HG03025 (cell line): ENCODE measurements around the gene SLC16A8.
"Not testable (repeated sequence)": the region's sequence is repeated elsewhere in the genome, so short reads cannot be mapped to it uniquely, and the experiment has no call there.

ENCODE experiments used
- ATAC-seq: cut with Tn5 transposase; IDR thresholded peaks from one replicate; pipeline ENCODE4 v1.9.1; 2021; ENCODE audit warnings: mild to moderate bottlenecking, moderate library complexity; ENCODE audit not compliant: unreplicated experiment, low FRiP score

Gene SLC16A8

DNA sequence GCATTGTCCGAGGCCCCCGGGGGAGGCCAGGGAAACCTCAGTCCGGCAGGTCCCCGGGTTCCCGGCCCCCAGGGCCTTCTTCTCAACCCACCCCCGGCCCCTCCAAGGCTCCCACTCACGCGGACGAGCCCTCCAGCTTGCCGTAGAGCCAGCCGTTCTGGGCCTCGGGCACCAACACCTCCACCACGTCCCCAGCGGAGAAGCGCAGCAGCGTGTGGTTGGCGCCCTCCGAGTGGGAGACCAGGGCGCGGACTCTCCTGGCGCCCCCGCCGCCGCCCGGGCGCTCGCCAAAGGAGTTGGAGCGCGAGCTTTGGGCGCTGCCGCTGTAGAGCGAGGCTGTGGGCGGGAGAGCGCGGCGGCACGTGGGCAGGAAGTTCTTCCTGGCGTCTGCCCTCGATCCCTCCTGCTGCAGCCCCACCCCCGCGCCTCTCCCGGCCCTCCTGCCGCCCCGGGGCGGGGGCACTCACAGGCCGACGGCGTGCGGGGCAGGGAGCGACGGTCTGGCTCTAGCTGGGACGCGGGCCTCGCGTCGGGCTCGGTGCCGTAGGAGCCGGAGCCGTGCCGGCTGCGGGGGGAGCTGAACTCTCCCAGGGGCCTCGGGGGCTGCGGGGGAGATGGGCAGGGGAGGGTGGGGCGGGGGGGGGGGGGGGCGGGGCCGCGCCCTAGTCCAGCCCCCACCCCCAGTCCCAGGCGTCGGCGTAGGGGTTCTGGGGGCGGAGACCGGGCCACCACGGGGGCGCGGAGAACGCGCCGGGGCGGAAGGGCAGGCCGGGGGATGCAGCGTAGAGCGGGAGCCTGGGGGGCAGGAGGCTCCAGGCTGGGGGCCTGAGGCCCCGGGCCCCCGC is 4.9 kb upstream of the SLC16A8 start:
- ATAC-seq, result no peak

DNA sequence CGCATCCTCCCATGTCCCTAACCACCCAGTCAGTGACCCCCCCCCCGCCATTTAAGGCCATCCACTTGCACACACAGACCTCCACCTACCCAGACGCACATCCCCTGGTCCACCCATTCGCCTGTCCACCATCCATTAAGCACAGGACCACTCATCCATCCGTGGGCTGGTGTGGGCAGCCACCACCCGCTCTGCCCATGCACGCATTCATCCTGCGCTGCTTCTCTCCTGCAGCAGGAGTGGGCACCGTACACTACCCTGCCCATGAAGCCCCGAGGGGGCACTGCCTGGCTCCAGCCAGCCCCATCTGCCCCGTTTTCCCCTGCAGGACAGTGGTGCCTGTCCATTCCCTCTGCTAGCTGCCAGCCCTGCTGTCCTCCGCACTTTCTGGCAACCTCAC is 3.9 kb upstream of the SLC16A8 start:
- no peak for ATAC-seq

DNA sequence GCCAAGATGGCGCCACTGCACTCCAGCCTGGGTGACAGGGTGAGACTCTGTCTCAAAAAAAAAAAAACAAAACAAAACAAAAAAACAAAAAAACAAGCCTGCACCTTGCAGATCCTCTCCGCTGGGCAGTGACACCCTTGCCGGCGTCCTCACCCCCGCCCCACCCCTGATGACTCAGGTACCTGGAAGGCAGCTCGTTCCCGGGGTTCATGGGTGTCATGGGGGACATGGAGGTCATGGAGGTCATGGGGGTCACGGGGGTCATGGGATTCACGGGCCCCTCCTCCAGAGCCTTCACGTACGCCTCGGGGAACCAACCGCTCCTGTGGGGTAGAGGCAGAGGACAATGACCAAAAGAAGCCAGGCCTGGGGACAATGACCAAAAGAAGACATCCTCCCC is 3.0 kb upstream of the SLC16A8 start:
- ATAC-seq, result no peak

DNA sequence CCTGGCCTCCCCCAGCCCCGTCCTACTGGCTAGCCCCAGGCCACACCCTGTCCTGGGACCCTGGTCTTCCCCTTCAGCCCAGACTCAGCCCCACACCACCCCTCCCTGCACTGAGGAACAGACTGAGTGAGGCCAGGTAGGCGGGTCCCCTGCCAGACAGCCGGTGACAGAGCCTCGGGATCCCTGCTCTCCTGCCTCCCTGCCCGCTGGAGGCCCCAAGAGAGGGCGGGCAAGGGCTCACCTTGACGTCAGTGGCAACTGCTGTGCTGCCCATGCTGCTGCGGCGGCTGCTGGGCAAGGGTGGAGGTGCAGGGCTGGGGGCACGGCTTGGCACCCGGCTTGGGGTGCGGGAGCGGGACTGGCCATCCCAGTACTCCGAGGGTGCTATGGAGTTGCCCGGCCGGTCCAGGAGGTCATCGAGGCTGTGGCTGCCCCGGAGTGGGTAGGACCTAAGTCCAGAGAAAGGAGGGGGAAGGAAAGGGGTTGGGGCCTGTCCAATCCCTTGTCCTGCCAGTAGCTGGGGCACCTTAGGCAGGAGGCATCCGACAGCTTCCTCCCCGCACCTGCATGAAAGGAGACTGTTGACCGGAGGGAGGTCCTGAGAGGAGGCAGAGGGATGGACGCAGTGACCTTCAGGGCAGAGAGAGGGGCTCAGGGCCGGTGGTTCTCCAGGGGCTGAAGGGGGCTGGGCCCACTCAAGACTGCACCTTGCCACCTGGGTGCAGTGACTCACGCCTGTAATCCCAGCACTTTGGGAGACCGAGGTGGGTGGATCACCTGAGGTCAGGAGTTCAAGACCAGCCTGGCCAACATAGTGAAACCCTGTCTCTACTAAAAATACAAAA is 2.2 kb upstream of the SLC16A8 start:
- ATAC-seq, result no peak

DNA sequence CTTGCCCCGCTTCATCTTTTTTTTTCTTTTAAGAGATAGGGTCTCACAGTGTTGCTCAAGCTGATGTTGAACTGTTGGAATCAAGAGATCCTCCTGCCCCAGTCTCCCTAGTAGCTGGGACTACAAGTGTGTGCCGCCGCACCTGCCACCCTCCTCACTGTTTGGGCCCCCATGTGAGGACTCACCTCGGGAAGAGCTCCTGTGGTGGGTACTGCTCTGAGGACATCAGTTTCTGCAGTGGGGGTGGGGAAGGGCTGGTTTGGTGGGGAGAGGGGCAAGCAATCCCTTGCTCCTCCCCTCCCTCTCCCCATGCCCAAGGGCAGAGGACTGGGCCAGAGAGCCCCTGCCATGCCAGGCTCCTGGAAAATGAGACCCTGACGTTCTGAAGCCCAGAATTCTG is 1.5 kb upstream of the SLC16A8 start:
- ATAC-seq, result no peak

DNA sequence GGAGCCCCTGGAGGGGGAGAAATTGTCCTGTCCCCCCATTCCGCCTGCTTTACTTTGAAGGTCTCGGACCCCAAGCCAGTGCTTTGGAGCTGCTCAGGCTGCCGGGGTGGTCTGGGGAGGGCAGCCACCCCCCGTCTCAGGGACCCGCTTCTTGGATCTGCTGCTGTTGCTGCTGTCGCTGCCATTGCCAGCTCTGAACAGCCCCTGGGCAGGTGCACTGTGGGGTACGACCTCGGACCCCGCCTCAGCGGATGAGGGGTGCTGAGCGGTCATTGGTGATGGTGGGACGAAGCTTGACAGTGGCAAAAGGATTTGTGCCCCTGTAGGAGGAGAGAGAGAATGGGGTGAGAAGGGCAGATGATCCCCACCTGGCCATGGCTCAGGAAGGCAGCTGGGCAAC is 1.1 kb upstream of the SLC16A8 start:
- no peak for ATAC-seq

DNA sequence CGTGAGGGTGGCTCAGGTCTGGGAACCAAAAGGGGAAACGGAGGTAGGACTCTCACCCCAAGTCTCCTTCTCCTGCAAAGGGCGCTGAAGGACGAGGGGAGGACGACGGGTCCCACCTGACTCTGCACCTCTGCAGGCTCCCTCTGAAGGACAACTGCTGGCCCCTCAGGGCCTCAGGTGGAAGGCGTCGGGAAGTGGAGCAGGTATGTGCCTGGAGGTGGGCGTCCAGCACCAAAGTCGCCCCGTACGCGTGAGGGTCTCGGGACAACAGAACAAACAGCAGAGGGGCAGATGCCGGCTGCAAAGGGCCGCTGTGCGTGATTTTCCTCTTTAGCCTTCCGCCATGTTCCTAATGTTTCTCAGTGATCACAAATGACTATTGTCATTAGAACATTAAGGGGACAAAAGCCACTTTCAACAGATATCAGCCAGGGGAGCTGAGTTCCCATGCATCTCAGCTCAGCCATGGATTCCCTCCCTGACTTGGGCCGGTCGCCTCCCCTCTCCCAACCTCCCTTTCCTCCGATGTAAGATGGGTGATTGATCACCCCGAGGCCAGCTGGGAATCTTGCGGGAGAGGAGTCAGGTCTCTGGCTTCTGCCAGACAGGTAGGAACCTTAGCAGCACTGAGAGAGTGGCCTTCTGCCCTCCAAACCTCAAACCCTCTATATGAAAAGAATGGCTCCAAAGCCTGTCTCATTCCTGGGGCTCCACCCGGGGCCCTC is 836 bp downstream of the SLC16A8 start:
- ATAC-seq, result no peak

DNA sequence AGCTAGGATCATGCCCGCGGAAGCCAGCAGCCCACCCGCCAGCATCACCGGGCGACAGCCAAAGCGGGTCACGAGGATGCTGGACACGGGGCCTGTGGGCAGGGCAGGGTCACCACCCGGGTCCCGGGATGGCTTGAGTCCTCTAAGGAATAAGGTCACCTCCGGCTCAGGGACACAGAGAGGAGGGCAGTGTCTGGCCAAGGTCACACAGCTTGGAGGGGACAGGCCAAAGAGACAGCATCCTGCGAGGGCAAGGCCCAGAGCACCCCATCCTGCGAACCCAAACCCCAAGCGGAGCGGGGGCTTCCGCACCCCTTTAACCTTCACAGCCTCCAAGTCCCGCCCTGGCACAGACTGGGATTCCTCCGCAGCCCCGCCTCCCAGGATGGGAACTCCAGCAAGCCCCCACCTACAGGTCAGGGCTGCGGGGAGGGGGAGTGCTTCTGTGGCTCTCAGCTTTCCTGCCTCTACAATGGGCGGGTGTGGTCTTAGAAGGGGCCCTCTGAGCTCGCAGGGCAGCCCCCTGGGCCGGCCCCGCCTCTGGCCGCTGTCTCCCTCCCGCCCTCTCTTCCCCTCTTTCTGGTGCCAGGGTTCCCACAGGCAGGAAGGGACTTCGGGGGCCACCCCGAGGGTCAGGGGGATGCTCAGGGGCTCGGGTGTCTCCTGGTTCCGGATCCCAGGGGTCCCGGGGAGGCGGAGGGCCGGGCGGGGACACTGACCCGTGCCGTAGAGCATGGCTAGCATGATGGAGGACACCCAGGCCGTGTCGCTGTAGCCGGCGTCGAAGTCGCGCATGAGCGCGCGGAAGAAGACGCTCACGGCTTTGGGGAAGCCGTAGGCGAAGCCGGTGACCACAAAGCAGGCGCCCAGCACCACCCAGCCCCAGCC is 1.8 kb downstream of the SLC16A8 start:
- no peak for ATAC-seq

DNA sequence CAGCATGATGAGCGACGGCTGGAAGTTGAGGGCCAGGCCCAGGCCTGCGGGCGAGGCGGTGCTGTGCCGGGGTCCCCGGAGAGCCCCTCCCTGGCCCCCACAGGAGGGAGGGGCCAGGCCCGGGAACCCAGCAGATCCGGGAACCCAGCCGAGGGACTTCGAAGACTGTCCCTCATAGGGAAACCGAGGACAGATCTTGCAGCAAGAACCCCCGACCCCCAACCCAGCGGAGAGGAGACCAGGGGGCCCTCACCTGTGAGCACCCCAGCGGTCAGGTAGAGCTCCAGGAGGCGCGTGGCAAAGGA is 2.4 kb downstream of the SLC16A8 start:
- no peak for ATAC-seq

DNA sequence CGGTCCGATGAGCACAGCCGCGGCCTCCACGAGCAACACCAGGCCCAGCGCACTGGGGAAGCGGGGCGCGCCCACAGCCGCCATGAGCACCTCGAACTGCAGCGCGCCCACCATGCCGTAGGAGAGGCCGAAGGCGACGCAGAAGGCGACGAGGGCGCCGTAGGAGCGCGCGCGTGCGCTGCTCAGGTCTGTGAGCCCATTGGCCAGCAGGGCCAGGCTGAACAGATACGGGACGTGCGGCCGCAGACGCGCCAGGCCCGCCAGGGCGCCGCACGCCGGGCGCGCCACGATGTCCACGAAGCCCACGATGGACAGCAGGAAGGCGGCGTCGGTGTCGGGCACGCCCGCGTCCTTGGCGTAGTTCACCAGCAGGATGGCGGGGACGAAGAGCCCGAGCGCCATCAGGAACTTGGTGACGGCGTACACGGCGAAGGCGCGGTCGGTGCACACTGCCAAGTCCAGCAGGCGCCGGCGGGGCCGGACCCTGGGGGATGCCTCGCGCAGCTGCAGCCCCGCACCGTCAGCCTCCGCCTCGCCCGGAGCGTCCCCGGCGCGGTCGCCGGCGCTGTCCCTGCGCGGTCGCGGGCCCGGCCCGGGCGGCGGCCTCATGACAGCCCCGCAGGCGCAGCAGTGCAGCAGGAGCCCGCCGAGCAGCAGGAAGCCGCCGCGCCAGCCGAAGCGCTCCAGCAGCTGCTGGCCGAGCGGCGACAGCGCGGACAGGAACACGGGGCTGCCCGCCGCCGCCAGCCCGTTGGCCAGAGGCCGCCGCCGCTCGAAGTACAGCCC is 2.9 kb downstream of the SLC16A8 start:
- no peak for ATAC-seq

DNA sequence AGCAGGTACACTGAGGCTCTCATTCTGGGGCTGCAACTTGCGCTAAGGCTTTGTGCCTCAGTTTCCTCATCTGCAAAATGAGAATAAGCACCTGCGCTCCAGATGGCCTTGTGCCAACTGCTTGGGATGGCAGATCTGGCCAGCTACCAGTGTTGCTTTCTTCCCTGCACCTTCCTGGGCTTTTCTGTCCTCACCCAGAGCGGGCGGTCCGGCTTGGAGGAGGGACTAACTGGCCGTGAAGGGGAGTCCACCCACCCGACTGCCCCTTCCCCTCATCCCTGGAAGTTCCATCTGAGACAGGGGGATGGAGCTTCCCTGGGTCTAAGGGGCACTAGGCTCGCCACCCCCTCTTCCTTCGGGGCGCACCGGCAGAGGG is 3.5 kb downstream of the SLC16A8 start:
- no peak for ATAC-seq

DNA sequence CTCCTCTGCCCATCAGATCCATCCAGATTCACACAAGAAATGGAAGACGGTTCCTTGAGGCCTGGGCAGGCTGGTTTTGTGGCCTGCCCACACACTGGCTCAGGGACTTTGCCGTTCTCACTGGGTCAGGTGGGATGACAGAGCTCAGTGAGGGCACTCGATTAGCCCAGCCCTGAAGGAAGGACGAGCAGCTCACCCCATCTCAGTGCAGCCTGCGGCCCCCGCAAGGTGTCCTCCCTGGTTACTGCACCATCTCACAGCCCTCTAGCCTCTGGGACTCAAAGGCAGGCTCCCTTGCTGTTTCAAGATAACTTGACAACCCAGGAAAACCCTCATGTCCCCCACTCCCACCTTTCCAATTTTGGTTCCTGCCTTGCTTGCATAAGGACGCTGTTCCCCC is 4.2 kb downstream of the SLC16A8 start:
- ATAC-seq, result no peak

DNA sequence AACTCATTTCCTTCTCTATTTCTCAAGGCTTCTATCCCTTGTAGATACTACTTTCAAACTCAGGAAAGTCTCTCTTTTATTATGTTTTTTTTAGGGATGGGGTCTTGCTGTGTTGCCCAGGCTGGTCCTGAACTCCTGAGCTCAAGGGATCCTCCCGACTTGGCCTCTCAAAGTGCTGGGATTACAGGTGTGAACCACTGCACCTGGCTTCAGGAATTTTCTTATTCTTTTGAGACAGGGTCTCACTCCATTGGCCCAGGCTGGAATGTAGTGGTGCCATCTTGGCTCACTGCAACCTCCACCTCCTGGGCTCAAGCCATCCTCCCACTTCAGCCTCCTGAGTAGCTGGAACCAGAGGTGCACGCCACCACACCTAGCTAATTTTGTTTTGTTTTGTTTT is 4.8 kb downstream of the SLC16A8 start:
- not testable (repeated sequence) for ATAC-seq

DNA sequence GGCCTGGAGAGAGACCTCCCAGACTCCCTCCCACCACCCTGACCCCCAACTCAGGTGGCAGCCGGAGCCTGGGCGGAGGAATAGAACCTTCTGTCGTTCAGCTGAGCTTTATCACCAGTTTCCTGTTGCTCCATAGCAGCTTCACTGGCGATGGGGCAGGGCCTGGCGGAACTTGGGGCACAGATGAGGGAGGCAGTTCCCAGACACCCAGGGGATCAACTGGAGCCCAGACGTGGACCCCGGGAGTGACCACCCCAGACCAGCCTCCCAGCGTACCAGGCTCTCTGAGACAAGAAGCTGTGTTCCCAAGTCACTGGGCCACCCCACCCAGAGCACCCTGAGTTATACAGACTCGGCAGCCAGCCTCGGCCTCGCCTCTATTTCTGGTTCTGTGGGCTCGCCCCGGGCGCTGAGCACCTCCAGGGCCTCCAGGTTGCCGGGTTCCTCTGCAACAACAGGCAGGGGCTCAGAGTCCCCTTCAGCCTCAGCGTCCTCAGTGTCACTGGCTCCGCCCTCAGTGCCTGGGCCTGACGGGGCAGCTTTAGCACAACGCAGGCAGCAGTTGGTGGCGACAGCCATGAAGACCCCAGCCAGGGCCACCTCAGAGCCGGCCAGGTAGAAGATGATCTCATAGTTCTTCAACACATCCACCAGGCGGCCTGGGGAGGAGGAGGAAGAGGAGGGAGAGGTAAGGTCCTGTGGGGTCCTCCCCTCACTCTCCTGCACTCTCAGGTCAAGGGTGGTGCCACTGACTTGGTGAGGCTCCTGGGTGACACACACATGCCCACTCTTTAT is 5.7 kb downstream of the SLC16A8 start:
- no peak for ATAC-seq

DNA sequence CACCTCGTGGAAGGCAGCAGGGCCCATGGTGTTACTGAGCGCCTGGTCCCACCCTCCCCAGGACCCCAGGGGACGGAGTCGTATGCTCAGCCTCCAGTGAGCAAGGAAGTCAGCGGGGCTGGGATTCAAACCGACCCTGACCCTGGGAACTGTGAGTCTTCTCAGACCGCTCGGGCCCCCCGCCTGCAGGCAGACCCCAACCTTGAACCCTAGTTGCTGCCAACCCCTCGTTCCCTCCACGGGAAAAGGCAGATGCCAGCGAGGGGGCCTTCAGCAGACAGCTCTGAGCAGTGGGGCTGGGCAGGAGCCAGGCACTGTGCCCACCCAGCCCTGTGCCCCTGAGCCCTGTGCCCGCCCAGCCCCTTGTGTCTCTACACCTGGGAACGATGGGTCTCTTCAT is 6.4 kb downstream of the SLC16A8 start:
- no peak for ATAC-seq

DNA sequence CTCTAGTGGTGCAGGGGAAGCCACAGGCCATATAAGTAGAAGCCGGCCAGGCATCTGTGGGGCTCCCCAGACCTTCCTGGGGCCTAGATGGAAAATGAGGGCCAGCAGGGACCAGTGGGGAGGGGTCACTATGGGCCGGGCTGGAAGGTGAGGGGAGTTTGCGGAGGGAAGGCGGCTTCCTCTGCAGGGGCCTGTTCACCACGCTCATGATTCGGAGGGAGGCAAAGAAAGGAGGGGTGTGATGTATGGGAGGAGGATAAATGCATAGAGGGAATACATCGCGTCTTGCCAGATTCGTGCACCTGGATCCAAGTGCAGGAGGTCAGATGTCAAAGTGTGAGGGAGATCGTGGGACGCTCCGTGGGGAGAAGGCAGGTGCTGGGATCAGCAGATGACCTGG is 6.9 kb downstream of the SLC16A8 start:
- no peak for ATAC-seq

DNA sequence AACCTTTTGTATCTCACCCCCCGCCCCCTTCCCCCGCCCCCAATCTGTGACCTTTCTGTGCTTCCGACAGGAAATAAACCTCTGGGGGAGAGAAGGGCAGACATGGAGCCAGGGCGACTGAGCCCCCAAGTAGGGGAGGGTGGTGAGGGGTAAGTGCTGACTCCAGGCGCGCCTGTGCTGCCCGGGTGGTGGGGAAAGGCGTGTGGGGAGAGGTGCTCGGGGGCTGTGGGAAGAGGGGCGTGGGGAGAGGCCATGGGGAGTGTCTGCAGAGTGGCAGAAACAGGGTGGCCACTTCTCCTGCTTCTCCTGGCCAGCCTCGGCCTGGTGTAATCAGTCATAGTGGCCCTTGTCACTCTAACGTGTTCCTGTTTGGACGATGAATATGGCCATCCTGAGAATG is 8.0 kb downstream of the SLC16A8 start:
- no peak for ATAC-seq

DNA sequence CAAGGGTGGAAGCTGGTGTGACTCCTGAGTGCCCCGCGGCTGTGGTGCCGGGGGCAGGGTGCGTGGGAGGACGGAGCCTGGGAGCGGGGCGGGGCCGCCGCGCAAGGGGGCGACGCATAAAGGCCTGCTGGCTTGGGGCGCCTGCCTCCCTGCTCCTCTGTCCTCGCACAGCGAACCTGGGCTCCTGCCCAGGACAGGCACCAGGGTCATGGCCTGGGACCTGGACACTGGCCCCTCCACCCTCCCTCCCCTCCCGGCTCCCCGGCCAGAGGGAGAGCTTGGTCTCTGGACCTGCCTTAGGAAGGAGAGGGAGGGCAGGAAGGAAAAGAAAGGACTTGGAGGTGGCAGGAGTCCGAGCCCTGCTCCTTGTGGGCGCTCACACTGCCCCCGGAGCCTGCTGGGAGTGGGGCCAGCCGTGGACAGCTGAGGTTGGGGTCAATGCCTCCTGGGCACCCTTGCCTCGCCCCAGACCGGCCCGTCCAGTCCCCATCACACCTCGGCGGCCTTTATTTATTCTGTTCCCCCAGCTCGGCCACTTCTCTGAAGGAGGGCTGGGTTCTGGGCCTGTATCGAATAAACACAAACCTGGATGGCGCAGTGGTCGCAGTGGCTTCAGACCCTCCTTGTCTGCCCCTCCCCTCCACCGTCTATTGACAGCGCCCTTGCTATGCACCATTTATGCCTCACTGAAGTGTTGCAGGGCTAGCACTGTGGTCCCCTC is 8.7 kb downstream of the SLC16A8 start:
- no peak for ATAC-seq
